LNCaP clone FGC (cell line): ENCODE measurements around the gene FOCAD.

Source experiments
- DNase-seq: peaks from one replicate; pipeline ENCODE4 v3.0.0-alpha.2; 2011; ENCODE audit warnings: low read depth
- H3K4me3 ChIP-seq: 2 replicates; pipeline ENCODE4 v1.5.1; 2011; ENCODE audit warnings: mild to moderate bottlenecking, low read depth, low read length, control low read depth
- CTCF ChIP-seq: IDR thresholded peaks from 2 replicates; pipeline ENCODE4 v1.5.1; 2012; ENCODE audit warnings: mild to moderate bottlenecking; ENCODE audit not compliant: control insufficient read depth, insufficient read depth; ENCODE audit errors: extremely low read depth

The FOCAD gene

GRCh38 chr9:20870115-20870514 is 186.1 kb downstream of the FOCAD start:
- TF ChIP-seq CTCF = no peak
- DNase-seq = no peak
- no peak overlapping the region for H3K4me3 ChIP-seq

GRCh38 chr9:20872340-20872977 is 188.4 kb downstream of the FOCAD start:
- TF ChIP-seq CTCF = no peak
- no peak overlapping the region for H3K4me3 ChIP-seq
- no peak for DNase-seq

GRCh38 chr9:20873240-20873865 is 189.3 kb downstream of the FOCAD start:
- no peak for TF ChIP-seq CTCF
- no peak overlapping the region for H3K4me3 ChIP-seq
- DNase-seq = no peak

- no peak for DNase-seq
- H3K4me3 ChIP-seq = no peak overlapping the region
- TF ChIP-seq CTCF = no peak
Observed at GRCh38 chr9:20880271-20880670, 196.2 kb downstream of the FOCAD start.

- no peak for DNase-seq
- no peak for TF ChIP-seq CTCF
- no peak overlapping the region for H3K4me3 ChIP-seq
Observed at GRCh38 chr9:20880675-20881074, 196.6 kb downstream of the FOCAD start.

GRCh38 chr9:20884985-20885593 is 201.0 kb downstream of the FOCAD start:
- peak; percentile 27 for DNase-seq
- H3K4me3 ChIP-seq = no peak overlapping the region
- TF ChIP-seq CTCF = peak; percentile 66
